Psoas muscle (tissue), 8 donors: ENCODE results near the gene GPR31. TPM values are rescaled to one million over a fixed set of nuclear protein-coding genes. Genes with fewer than 3 reads are reported as not detected.

ENCODE experiments used
- ATAC-seq, 4 donors: fragments of 200-7000 bp; cut with Tn5 transposase; one replicate each; pipeline ENCODE4 v1.9.1; 2020; ENCODE audit warnings: moderate library complexity in 3 of 4, mild to moderate bottlenecking in 2 of 4
- DNase-seq, 2 donors: peaks; one replicate each; pipeline ENCODE4 v3.0.0-alpha.2; 2020
- H3K27ac ChIP-seq: fragments of 200-600 bp; one replicate; pipeline ENCODE4 v1.8.0; 2022
- H3K27me3 ChIP-seq, 3 donors: fragments of 200-600 bp in 1 of 3; one replicate each; pipeline versions ENCODE4 v1.6.1 to v1.8.0; 2013 to 2022; ENCODE audit warnings: low read length in 2 of 3, mild to moderate bottlenecking in 2 of 3, moderate library complexity in 1 of 3; ENCODE audit not compliant: insufficient read depth in 3 of 3
- H3K36me3 ChIP-seq, 2 donors: fragments of 200-600 bp in 1 of 2; one replicate each; pipeline versions ENCODE4 v1.6.1 to v1.8.0; 2013 to 2022; ENCODE audit warnings: low read depth in 1 of 2, mild to moderate bottlenecking in 1 of 2, moderate library complexity in 1 of 2; ENCODE audit not compliant: insufficient read depth in 1 of 2
- H3K4me1 ChIP-seq: fragments of 200-600 bp; one replicate; pipeline ENCODE4 v1.8.0; 2022
- H3K4me3 ChIP-seq: fragments of 200-600 bp; one replicate; pipeline ENCODE4 v1.8.0; 2022; ENCODE audit warnings: mild to moderate bottlenecking
- H3K9me3 ChIP-seq: fragments of 200-600 bp; one replicate; pipeline ENCODE4 v1.8.0; 2022
- WGBS, 3 donors: extraction: QIAGEN DNeasy Blood & Tissue Kit; methylation state at CpG; one replicate each; pipeline versions ENCODE4 v1.1.6 to v1.1.7; 2013; 5-methylcytosine and 5-hydroxymethylcytosine counted together
- intact Hi-C, 2 donors: fragments of 100-400 bp; cut with DNase I; formaldehyde crosslinking; loops; one replicate each; pipeline versions ENCODE4 v1.11.0 to v1.14.2; 2022
- polyA plus RNA-seq, 3 donors: library from polyadenylated mRNA; stranded (reverse); fragments of 200-250 nt; gene quantifications; one replicate each; pipeline ENCODE4 v1.2.3, GENCODE V29; 2013
- total RNA-seq, 4 donors: library from RNA; stranded (reverse); fragmentation: NEBNext Ultra II Directional in 2 of 4; extraction: Animal tissue kit (Norgen Biotek cat#: 25700) in 2 of 4; gene quantifications; one replicate each; pipeline versions ENCODE4 v1.2.1 to v1.2.4, GENCODE V29; 2021 to 2023
- TF ChIP-seq, protein P1 (sequence below): fragments of 200-600 bp; IDR thresholded peaks from one replicate; pipeline ENCODE4 v1.8.0; 2022; ENCODE audit warnings: antibody characterized with exemption
- donor health status: healthy with polysubstance abuse.
- donor health status: DM: no; HTN: no; CAD: no; lungs with moderate emphysema.
- donor health status: Bipolar disorder and iron deficiency.
- donor health status: healthy.
- donor health status: DM: yes; HTN: yes; CAD: no.
- donor health status: DM: no; HTN: no; CAD: no.
- donor health status: DM: no; HTN: no; CAD: no.
- donor health status: DM: yes; HTN: yes; CAD: no.

The GPR31 gene
- total and polyA plus RNA-seq, 7 donors: not detected

DNA sequence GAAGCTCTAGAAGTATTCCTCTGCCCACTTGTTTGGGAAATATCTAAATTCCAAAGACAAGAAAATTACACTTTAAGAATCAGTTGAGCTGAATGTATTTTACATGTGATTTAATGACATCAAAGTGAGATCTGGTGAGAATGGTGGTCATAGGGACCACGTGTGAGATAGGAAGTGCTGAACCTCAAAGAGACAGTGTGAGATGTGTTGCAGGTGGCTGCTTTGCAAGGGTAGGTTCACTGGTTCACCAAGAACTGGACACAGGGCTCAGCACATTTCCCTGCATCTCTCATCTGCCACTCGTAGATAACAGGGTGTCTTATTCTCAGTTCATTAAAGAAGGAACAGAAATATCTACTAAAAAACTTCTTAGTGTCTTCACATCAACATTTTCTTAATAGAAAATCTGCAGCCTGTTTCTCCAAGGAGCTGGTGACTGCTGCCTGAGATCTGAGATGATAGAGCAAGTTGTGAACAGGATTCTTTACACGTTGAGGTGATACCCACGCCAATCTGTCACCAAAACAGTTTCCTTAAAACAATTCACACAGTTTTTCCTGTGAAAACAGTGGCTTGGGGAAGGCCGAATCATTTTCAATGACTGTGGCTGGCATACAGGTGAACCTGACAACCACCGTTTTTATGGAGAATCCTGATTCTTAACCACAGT, 27.6 kb downstream of the GPR31 start:
- intact Hi-C loops: no loop called here
- Histone ChIP-seq H3K4me3 (no peak overlapping the region), H3K9me3 (no peaks in the 10 kb centered on the region), H3K27ac (no peak overlapping the region), H3K27me3 (peaks cover 0 to 2% (median 0%) of the 10 kb centered on the region in 3 donors), H3K4me1 (no peaks in the 10 kb centered on the region), H3K36me3 (no peaks in the 10 kb centered on the region)
- TF ChIP-seq, protein P1, sequence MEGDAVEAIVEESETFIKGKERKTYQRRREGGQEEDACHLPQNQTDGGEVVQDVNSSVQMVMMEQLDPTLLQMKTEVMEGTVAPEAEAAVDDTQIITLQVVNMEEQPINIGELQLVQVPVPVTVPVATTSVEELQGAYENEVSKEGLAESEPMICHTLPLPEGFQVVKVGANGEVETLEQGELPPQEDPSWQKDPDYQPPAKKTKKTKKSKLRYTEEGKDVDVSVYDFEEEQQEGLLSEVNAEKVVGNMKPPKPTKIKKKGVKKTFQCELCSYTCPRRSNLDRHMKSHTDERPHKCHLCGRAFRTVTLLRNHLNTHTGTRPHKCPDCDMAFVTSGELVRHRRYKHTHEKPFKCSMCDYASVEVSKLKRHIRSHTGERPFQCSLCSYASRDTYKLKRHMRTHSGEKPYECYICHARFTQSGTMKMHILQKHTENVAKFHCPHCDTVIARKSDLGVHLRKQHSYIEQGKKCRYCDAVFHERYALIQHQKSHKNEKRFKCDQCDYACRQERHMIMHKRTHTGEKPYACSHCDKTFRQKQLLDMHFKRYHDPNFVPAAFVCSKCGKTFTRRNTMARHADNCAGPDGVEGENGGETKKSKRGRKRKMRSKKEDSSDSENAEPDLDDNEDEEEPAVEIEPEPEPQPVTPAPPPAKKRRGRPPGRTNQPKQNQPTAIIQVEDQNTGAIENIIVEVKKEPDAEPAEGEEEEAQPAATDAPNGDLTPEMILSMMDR: no peak
- WGBS, 3 donors: 69 to 71% (median 69%) methylated on average over 6 of the region's 6 CpGs
- DNase-seq: no peak
- ATAC-seq: no peak

DNA sequence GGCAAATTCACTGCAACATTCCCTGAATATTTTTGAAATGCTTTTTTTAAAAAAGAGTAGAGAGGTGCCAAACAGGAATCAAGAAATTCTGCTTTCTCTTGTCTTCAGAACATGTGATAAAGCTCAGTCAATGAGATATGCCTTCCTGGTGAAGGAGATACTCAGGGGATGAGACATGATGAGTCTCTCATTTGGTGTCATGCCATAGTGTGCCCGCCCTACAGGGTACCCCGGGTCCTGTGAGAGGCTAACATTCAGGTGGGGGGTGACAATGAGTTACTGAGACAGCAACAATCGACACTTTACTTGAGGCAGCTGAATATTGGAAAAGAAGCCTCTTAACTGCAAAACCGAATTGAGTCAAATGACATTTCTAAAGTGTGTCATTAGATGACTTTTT, 28.2 kb downstream of the GPR31 start:
- Histone ChIP-seq H3K27ac (no peak overlapping the region), H3K4me3 (no peak overlapping the region), H3K36me3 (no peaks in the 10 kb centered on the region), H3K27me3 (no peaks in the 10 kb centered on the region), H3K9me3 (no peaks in the 10 kb centered on the region), H3K4me1 (no peaks in the 10 kb centered on the region)
- TF ChIP-seq, protein P1: no peak
- no peak for ATAC-seq
- no peak for DNase-seq
- intact Hi-C loops: no loop called here
- 75 to 82% (median 75%) methylated on average over 4 of the region's 4 CpGs for WGBS, 3 donors

DNA sequence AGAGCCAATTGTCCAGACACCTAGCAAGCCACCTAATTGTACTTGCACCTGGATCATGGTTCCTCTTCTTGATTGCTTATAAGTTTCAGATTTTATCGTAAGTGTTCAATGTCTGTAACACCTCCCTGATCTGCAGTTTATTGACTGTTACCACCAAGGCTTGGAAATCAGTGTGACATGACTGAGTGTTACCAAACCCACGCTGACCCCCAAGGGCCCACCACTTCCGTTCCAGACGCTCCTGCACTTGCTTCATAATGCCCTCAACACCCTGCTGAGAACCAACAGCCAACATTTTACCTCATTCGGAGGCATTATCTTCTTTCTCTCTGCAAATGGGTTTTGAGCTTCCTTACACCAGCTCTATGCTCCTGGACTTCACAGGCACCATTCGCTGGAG, 28.6 kb downstream of the GPR31 start:
- Histone ChIP-seq H3K9me3 (no peaks in the 10 kb centered on the region), H3K27ac (no peak overlapping the region), H3K4me1 (no peaks in the 10 kb centered on the region), H3K27me3 (no peaks in the 10 kb centered on the region), H3K36me3 (no peaks in the 10 kb centered on the region), H3K4me3 (no peak overlapping the region)
- TF ChIP-seq, protein P1: no peak
- ATAC-seq (no peak), DNase-seq (no peak)
- WGBS, 3 donors: 65 to 74% (median 65%) methylated on average over 6 of the region's 6 CpGs
- intact Hi-C loops: no loop called here

DNA sequence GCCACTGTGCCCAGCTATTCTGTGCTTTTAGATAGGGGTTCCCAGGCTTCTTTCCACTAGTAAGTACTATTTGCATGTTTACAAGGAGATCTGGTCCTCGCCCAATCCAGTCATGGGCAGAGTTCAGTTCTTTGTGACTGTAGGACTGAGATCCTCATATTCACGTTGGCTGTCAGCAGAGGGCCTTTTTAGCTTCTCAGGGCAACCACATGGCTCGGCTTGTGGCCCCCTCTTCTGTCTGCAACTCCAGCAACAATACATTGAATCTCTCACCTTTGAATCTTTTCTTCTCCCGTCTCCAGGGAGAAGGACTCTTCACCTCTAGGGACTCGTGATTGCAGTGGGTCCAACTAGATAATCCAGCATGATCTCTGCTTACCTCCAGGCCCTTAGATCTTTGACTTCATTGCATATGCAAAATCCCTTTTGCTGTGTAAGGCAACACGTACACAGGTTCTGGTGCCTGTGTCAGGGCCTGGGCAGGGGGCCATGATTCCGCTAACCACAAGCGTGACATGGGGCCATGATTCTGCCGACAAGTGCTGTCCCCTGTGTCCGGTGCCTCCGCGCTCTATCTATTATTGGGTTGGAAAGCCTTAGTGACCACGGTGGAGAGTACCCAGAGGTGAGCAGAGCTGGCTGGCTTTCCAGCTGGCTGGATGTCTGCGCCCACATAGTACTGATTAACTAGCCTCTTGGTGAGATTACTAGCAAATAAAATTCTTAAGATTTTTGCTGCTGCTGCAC, 29.8 kb downstream of the GPR31 start:
- H3K4me3 ChIP-seq: no peak overlapping the region
- no peak for ATAC-seq

More for the DNA sequence above, 29.8 kb downstream of the GPR31 start:
- H3K27me3 ChIP-seq: no peaks in the 10 kb centered on the region
- no peaks in the 10 kb centered on the region for H3K36me3 ChIP-seq
- DNase-seq: no peak
- H3K27ac ChIP-seq: no peak overlapping the region
- TF ChIP-seq, protein P1: no peak
- H3K9me3 ChIP-seq: no peaks in the 10 kb centered on the region
- intact Hi-C loops: no loop called here
- WGBS, 3 donors: 80 to 86% (median 84%) methylated on average over 14 of the region's 14 CpGs
- no peaks in the 10 kb centered on the region for H3K4me1 ChIP-seq
